Mesenchymal stem cell (in vitro differentiated cells and primary cell): ENCODE measurements around the gene ZNF135.

Experiments used
- DNase-seq: peaks from one replicate; pipeline ENCODE4 v3.0.0-alpha.2; 2013
- H2AFZ ChIP-seq: one replicate; pipeline ENCODE4 v1.6.1; 2013; ENCODE audit warnings: low read depth, mild to moderate bottlenecking, control low read depth, inconsistent platforms, low read length, moderate library complexity
- H2AK5ac ChIP-seq: 2 replicates; pipeline ENCODE4 v1.6.1; 2013; ENCODE audit warnings: low read length, moderate library complexity, mild to moderate bottlenecking, inconsistent platforms; ENCODE audit not compliant: severe bottlenecking
- H2BK120ac ChIP-seq: one replicate; pipeline ENCODE4 v1.6.1; 2013; ENCODE audit warnings: low read depth, mild to moderate bottlenecking, inconsistent platforms, low read length, moderate library complexity
- H2BK12ac ChIP-seq, 2 experiments: one replicate each; pipeline ENCODE4 v1.6.1; 2013; ENCODE audit warnings: inconsistent platforms in 2 of 2, low read length in 2 of 2, mild to moderate bottlenecking in 2 of 2, moderate library complexity in 2 of 2, control low read depth in 1 of 2
- H2BK15ac ChIP-seq: one replicate; pipeline ENCODE4 v1.6.1; 2013; ENCODE audit warnings: mild to moderate bottlenecking, low read depth, inconsistent platforms; ENCODE audit not compliant: poor library complexity, severe bottlenecking
- H2BK5ac ChIP-seq: 2 replicates; pipeline ENCODE4 v1.6.1; 2013; ENCODE audit warnings: low read depth, mild to moderate bottlenecking, low read length, control low read depth, inconsistent platforms; ENCODE audit not compliant: poor library complexity, severe bottlenecking
- H3K14ac ChIP-seq, 2 experiments: one replicate each; pipeline ENCODE4 v1.6.1; 2013; ENCODE audit warnings: inconsistent platforms in 2 of 2, low read length in 2 of 2, control low read depth in 1 of 2, mild to moderate bottlenecking in 1 of 2, moderate library complexity in 1 of 2
- H3K18ac ChIP-seq, 2 experiments: one replicate each; pipeline ENCODE4 v1.6.1; 2013; ENCODE audit warnings: inconsistent platforms in 2 of 2, low read length in 2 of 2, control low read depth in 1 of 2, low read depth in 1 of 2, mild to moderate bottlenecking in 1 of 2
- H3K23ac ChIP-seq, 2 experiments: one replicate each; pipeline ENCODE4 v1.6.1; 2013; ENCODE audit warnings: inconsistent platforms in 2 of 2, low read length in 2 of 2, mild to moderate bottlenecking in 2 of 2, moderate library complexity in 2 of 2, control low read depth in 1 of 2
- H3K27ac ChIP-seq: 2 replicates; pipeline ENCODE4 v1.5.1; 2013; ENCODE audit warnings: mild to moderate bottlenecking, moderate library complexity, low read length, control low read depth, inconsistent platforms; ENCODE audit not compliant: poor library complexity, severe bottlenecking
- H3K27me3 ChIP-seq, 2 experiments: 2 replicates each; pipeline versions ENCODE4 v1.6.1 to v1.7.0; 2013; ENCODE audit warnings: low read length in 2 of 2, mild to moderate bottlenecking in 2 of 2, moderate library complexity in 2 of 2, control low read depth in 1 of 2, inconsistent platforms in 1 of 2; ENCODE audit not compliant: control insufficient read depth in 1 of 2, insufficient read depth in 1 of 2
- H3K36me3 ChIP-seq, 2 experiments: 2 replicates each; pipeline versions ENCODE4 v1.6.1 to v1.7.0; 2013; ENCODE audit warnings: low read length in 2 of 2, control low read depth in 1 of 2, inconsistent platforms in 1 of 2, low read depth in 1 of 2, mild to moderate bottlenecking in 1 of 2; ENCODE audit not compliant: insufficient read depth in 2 of 2, control insufficient read depth in 1 of 2
- H3K4ac ChIP-seq, 2 experiments: one replicate each; pipeline ENCODE4 v1.6.1; 2013; ENCODE audit warnings: inconsistent platforms in 2 of 2, low read length in 2 of 2, mild to moderate bottlenecking in 2 of 2, moderate library complexity in 2 of 2, control low read depth in 1 of 2, low read depth in 1 of 2
- H3K4me1 ChIP-seq: 2 replicates; pipeline ENCODE4 v1.6.1; 2013; ENCODE audit warnings: low read depth, low read length, control low read depth; ENCODE audit not compliant: control insufficient read depth, insufficient read depth
- H3K4me2 ChIP-seq: 2 replicates; pipeline ENCODE4 v1.6.1; 2013; ENCODE audit warnings: low read length, mild to moderate bottlenecking, inconsistent platforms; ENCODE audit not compliant: poor library complexity, severe bottlenecking
- H3K4me3 ChIP-seq, 2 experiments: 2 replicates each; pipeline versions ENCODE4 v1.5.1 to v1.7.0; 2013; ENCODE audit warnings: low read length in 2 of 2, mild to moderate bottlenecking in 2 of 2, control low read depth in 1 of 2, low read depth in 1 of 2; ENCODE audit not compliant: insufficient read depth in 1 of 2
- H3K79me1 ChIP-seq: replicated peaks from 2 replicates; pipeline ENCODE4 v1.6.1; 2013; ENCODE audit warnings: mild to moderate bottlenecking, control low read depth, low read length, inconsistent platforms; ENCODE audit not compliant: poor library complexity, severe bottlenecking
- H3K9ac ChIP-seq: 2 replicates; pipeline ENCODE4 v1.7.0; 2013; ENCODE audit warnings: mild to moderate bottlenecking, low read length, moderate library complexity
- H3K9me3 ChIP-seq: 2 replicates; pipeline ENCODE4 v1.7.0; 2013; ENCODE audit warnings: mild to moderate bottlenecking, low read length; ENCODE audit not compliant: control insufficient read depth
- H4K8ac ChIP-seq: one replicate; pipeline ENCODE4 v1.6.1; 2013; ENCODE audit warnings: inconsistent platforms, mild to moderate bottlenecking, low read length, moderate library complexity
- H4K91ac ChIP-seq: one replicate; pipeline ENCODE4 v1.6.1; 2013; ENCODE audit warnings: mild to moderate bottlenecking, low read length, inconsistent platforms
- WGBS: methylation state at CpG from one replicate; pipeline ENCODE4 v1.1.7; 2013; ENCODE audit warnings: mixed read lengths; 5-methylcytosine and 5-hydroxymethylcytosine counted together

The ZNF135 gene

GRCh38 chr19:58097781-58098681, 38.9 kb downstream of the ZNF135 start, which contains the start of gene ZSCAN18:
Gene ZSCAN18, minus strand, starts transcription at chr19:58098231. Its CDS starts 7,964 bp downstream, at chr19:58090267.
- H3K79me1 ChIP-seq = peaks cover 34% of the 10 kb centered on the region
- no peak within 1 kb of the TSS for H2AK5ac ChIP-seq
- H2BK12ac ChIP-seq = no peak within 1 kb of the TSS
- peak within 1 kb of the TSS; percentile 94 for H4K91ac ChIP-seq
- H3K23ac ChIP-seq = no peak within 1 kb of the TSS
- no peaks in the 10 kb centered on the region for H3K27me3 ChIP-seq
- peak within 1 kb of the TSS; percentile 71 to 93 for H3K18ac ChIP-seq
- peak within 1 kb of the TSS; percentile 88 for H3K4me2 ChIP-seq
- H3K4me1 ChIP-seq = peaks cover 4% of the 10 kb centered on the region
- H2AFZ ChIP-seq = peak within 1 kb of the TSS; percentile 87
- H3K9ac ChIP-seq = peak within 1 kb of the TSS; percentile 98
- H2BK120ac ChIP-seq = peak within 1 kb of the TSS; percentile 24
- H3K27ac ChIP-seq = peak within 1 kb of the TSS; percentile 19
- peak within 1 kb of the TSS; percentile 88 for H4K8ac ChIP-seq
- H3K9me3 ChIP-seq = peaks cover 61% of the 10 kb centered on the region
- peak within 1 kb of the TSS; percentile 70 to 89 for H3K4ac ChIP-seq
- peak; percentile 97 for DNase-seq
- peaks cover 0 to 30% of the 10 kb centered on the region in 2 experiments for H3K36me3 ChIP-seq
- WGBS = 2% methylated on average over 65 of the region's 67 CpGs
- peak within 1 kb of the TSS; percentile 79 to 89 for H3K4me3 ChIP-seq
- peak within 1 kb of the TSS; percentile 88 for H2BK15ac ChIP-seq
- H2BK5ac ChIP-seq = no peak within 1 kb of the TSS
- H3K14ac ChIP-seq = peak within 1 kb of the TSS; percentile 64 to 94

GRCh38 chr19:58098682-58098998, 39.6 kb downstream of the ZNF135 start:
- no peak overlapping the region for H2AFZ ChIP-seq
- H2BK5ac ChIP-seq = no peak overlapping the region
- no peak overlapping the region for H3K23ac ChIP-seq
- H4K8ac ChIP-seq = no peak overlapping the region
- peaks cover 0 to 25% of the 10 kb centered on the region in 2 experiments for H3K36me3 ChIP-seq
- H3K9ac ChIP-seq = peak overlapping the region; percentile 98
- H3K4me3 ChIP-seq = peak overlapping the region; percentile 55 to 79
- H3K27ac ChIP-seq = peak overlapping the region; percentile 19
- no peak for DNase-seq
- WGBS = 44% methylated on average over 2 of the region's 2 CpGs
- no peak overlapping the region for H3K18ac ChIP-seq
- H3K4ac ChIP-seq = no peak overlapping the region
- H3K14ac ChIP-seq = no peak overlapping the region
- H2AK5ac ChIP-seq = no peak overlapping the region
- no peak overlapping the region for H2BK12ac ChIP-seq
- H3K79me1 ChIP-seq = peaks cover 30% of the 10 kb centered on the region
- no peak overlapping the region for H2BK15ac ChIP-seq
- no peak overlapping the region for H4K91ac ChIP-seq
- no peak overlapping the region for H2BK120ac ChIP-seq
- H3K9me3 ChIP-seq = peaks cover 61% of the 10 kb centered on the region
- peak overlapping the region; percentile 88 for H3K4me2 ChIP-seq
- H3K27me3 ChIP-seq = no peaks in the 10 kb centered on the region
- peaks cover 3% of the 10 kb centered on the region for H3K4me1 ChIP-seq

GRCh38 chr19:58107778-58108545, 48.9 kb downstream of the ZNF135 start:
- no peak overlapping the region for H3K14ac ChIP-seq
- no peak overlapping the region for H2BK15ac ChIP-seq
- H3K18ac ChIP-seq = no peak overlapping the region
- no peak overlapping the region for H2AK5ac ChIP-seq
- no peak overlapping the region for H2BK12ac ChIP-seq
- H4K91ac ChIP-seq = no peak overlapping the region
- DNase-seq = no peak
- H3K4me3 ChIP-seq = peak overlapping the region in 1 of 2 experiments; percentile 58
- H3K27me3 ChIP-seq = no peaks in the 10 kb centered on the region
- H3K9ac ChIP-seq = no peak overlapping the region
- H3K36me3 ChIP-seq = no peaks in the 10 kb centered on the region
- no peaks in the 10 kb centered on the region for H3K79me1 ChIP-seq
- no peak overlapping the region for H4K8ac ChIP-seq
- no peak overlapping the region for H2BK5ac ChIP-seq
- H3K9me3 ChIP-seq = peaks cover 74% of the 10 kb centered on the region
- H3K4me2 ChIP-seq = no peak overlapping the region
- no peak overlapping the region for H3K23ac ChIP-seq
- H2BK120ac ChIP-seq = no peak overlapping the region
- no peak overlapping the region for H3K27ac ChIP-seq
- 70% methylated on average over 7 of the region's 7 CpGs for WGBS
- no peak overlapping the region for H3K4ac ChIP-seq
- no peaks in the 10 kb centered on the region for H3K4me1 ChIP-seq
- H2AFZ ChIP-seq = no peak overlapping the region

- H3K27me3 ChIP-seq = no peaks in the 10 kb centered on the region
- H2AK5ac ChIP-seq = no peak overlapping the region
- no peak overlapping the region for H3K14ac ChIP-seq
- no peaks in the 10 kb centered on the region for H3K79me1 ChIP-seq
- no peak overlapping the region for H2BK120ac ChIP-seq
- H4K91ac ChIP-seq = no peak overlapping the region
- no peaks in the 10 kb centered on the region for H3K36me3 ChIP-seq
- no peak overlapping the region for H3K4ac ChIP-seq
- H2BK5ac ChIP-seq = no peak overlapping the region
- H2AFZ ChIP-seq = no peak overlapping the region
- WGBS = 73% methylated on average over 3 of the region's 3 CpGs
- H2BK12ac ChIP-seq = no peak overlapping the region
- H3K9me3 ChIP-seq = peaks cover 72% of the 10 kb centered on the region
- no peak overlapping the region for H4K8ac ChIP-seq
- H3K4me3 ChIP-seq = peak overlapping the region in 1 of 2 experiments; percentile 58
- no peak overlapping the region for H3K4me2 ChIP-seq
- H3K27ac ChIP-seq = no peak overlapping the region
- no peak overlapping the region for H3K18ac ChIP-seq
- H3K4me1 ChIP-seq = no peaks in the 10 kb centered on the region
- H2BK15ac ChIP-seq = no peak overlapping the region
- no peak for DNase-seq
- no peak overlapping the region for H3K9ac ChIP-seq
- no peak overlapping the region for H3K23ac ChIP-seq
Observed at GRCh38 chr19:58108546-58108817, 49.4 kb downstream of the ZNF135 start.
